ENCODE results near the gene RPL15. TPM values are rescaled to one million over a fixed set of nuclear protein-coding genes. Genes with fewer than 3 reads are reported as not detected.
"Not testable (repeated sequence)": the region's sequence is repeated elsewhere in the genome, so short reads cannot be mapped to it uniquely, and the experiment has no call there.

Gene RPL15
- total RNA-seq, 1 experiment from 2014 or later = 864 TPM

DNA sequence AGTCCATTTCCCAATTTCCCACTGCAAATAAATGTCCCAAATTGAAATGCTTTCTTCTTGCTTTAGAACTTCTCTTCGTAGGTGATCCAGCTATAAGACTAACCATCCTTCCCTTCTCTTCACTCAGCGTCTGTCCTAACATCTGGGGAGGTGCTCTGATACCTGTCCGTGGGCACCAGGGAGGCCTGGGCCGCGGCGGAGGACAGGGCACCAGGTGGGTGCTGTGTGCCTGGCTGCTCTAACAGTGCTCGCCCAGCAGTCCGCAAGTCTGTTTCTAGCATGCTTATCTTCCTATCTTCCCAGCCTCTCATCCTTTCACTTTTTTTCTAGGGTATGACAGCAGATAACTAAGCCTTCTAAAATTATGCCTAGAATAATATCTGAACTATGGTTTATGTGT, 37.4 kb upstream of the RPL15 start:
- H3K9me3 ChIP-seq (ENCODE audit: control insufficient read depth, insufficient read depth, low read depth, low read length) = no peaks in the 10 kb centered on the region
- no peaks in the 10 kb centered on the region for H3K36me3 ChIP-seq (ENCODE audit: control insufficient read depth, insufficient read depth, low read length)
- ATAC-seq (no peak), DNase-seq (ENCODE audit: low read depth, low spot score) (no peak)
- no peak overlapping the region for H3K4me3 ChIP-seq (ENCODE audit: low read depth in 2 of 2, low read length in 2 of 2)
- ChIA-PET POLR2A (no interaction called here), CTCF (no interaction called here)
- no peaks in the 10 kb centered on the region for H3K27me3 ChIP-seq (ENCODE audit: control insufficient read depth, insufficient read depth, low read length)
- no peak for TF ChIP-seq TCF7L2 (IDR thresholded peaks at IDR 0.05; ENCODE audit: low read depth, low read length)
- no peak for TF ChIP-seq POLR2AphosphoS5 (IDR thresholded peaks at IDR 0.05; ENCODE audit: low read depth, low read length)
- TF ChIP-seq, protein P1, sequence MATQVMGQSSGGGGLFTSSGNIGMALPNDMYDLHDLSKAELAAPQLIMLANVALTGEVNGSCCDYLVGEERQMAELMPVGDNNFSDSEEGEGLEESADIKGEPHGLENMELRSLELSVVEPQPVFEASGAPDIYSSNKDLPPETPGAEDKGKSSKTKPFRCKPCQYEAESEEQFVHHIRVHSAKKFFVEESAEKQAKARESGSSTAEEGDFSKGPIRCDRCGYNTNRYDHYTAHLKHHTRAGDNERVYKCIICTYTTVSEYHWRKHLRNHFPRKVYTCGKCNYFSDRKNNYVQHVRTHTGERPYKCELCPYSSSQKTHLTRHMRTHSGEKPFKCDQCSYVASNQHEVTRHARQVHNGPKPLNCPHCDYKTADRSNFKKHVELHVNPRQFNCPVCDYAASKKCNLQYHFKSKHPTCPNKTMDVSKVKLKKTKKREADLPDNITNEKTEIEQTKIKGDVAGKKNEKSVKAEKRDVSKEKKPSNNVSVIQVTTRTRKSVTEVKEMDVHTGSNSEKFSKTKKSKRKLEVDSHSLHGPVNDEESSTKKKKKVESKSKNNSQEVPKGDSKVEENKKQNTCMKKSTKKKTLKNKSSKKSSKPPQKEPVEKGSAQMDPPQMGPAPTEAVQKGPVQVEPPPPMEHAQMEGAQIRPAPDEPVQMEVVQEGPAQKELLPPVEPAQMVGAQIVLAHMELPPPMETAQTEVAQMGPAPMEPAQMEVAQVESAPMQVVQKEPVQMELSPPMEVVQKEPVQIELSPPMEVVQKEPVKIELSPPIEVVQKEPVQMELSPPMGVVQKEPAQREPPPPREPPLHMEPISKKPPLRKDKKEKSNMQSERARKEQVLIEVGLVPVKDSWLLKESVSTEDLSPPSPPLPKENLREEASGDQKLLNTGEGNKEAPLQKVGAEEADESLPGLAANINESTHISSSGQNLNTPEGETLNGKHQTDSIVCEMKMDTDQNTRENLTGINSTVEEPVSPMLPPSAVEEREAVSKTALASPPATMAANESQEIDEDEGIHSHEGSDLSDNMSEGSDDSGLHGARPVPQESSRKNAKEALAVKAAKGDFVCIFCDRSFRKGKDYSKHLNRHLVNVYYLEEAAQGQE (IDR thresholded peaks at IDR 0.05; ENCODE audit: insufficient read depth in 1 of 2, low read depth in 2 of 2, low read length in 1 of 2) = no peak
- TF ChIP-seq, protein P2, sequence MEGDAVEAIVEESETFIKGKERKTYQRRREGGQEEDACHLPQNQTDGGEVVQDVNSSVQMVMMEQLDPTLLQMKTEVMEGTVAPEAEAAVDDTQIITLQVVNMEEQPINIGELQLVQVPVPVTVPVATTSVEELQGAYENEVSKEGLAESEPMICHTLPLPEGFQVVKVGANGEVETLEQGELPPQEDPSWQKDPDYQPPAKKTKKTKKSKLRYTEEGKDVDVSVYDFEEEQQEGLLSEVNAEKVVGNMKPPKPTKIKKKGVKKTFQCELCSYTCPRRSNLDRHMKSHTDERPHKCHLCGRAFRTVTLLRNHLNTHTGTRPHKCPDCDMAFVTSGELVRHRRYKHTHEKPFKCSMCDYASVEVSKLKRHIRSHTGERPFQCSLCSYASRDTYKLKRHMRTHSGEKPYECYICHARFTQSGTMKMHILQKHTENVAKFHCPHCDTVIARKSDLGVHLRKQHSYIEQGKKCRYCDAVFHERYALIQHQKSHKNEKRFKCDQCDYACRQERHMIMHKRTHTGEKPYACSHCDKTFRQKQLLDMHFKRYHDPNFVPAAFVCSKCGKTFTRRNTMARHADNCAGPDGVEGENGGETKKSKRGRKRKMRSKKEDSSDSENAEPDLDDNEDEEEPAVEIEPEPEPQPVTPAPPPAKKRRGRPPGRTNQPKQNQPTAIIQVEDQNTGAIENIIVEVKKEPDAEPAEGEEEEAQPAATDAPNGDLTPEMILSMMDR (IDR thresholded peaks at IDR 0.05) = no peak
- TF ChIP-seq SIN3A (IDR thresholded peaks at IDR 0.05; ENCODE audit: borderline replicate concordance, insufficient read depth, low read depth, low read length) = no peak
- no TSS peak for BruUV-seq (replicated peaks)
- in situ Hi-C loops (cut with HindIII; ENCODE audit: low pct_unique_long_range_greater_than_20kb, low sequenced_read_pairs) = no loop called here
- H3K27ac ChIP-seq (ENCODE audit: low read length) = no peak overlapping the region
- 0 out of 2 replicates have a peak, but pooled peaks cover 6% of the 10 kb centered on the region for H3K4me1 ChIP-seq (ENCODE audit: control insufficient read depth, insufficient read depth, low read length)
- intact Hi-C loops (cut with micrococcal nuclease; ENCODE audit: unreplicated experiment) = no loop called here

DNA sequence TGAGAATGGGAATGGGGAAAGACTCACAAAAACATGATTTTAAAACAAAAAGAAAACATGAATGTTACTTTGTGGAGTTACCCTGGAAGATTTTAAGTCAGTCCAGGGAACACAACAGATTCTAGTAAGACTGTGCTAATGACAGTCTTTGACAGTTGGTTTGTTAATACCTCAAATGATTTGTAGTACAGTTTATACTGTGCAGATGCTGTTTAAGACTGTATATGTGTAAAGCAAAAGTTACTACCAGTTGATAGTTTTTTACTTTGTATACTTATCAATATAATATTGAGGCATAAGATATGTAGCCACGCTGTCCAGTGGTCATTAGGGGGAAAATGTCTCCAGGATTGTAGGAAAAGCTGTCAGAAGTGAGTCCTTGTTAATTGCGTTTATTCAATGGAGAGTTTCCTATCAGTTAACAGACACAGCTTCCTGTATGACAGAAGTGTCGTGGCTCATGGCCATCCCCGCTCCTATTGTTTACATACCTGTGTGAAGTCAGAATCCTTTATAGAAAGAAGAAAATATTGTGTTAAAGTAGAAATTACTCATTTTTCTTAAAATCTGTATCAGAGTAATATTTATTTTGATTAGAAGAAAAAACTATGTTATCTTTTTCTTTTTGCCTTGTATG, 36.1 kb upstream of the RPL15 start:
- in situ Hi-C loops (cut with HindIII; ENCODE audit: low pct_unique_long_range_greater_than_20kb, low sequenced_read_pairs) (no loop called here), intact Hi-C loops (cut with micrococcal nuclease; ENCODE audit: unreplicated experiment) (no loop called here)
- DNase-seq (ENCODE audit: low read depth, low spot score) (no peak), ATAC-seq (no peak)
- TF ChIP-seq SIN3A (IDR thresholded peaks at IDR 0.05; ENCODE audit: borderline replicate concordance, insufficient read depth, low read depth, low read length) (no peak), POLR2AphosphoS5 (IDR thresholded peaks at IDR 0.05; ENCODE audit: low read depth, low read length) (no peak), TCF7L2 (IDR thresholded peaks at IDR 0.05; ENCODE audit: low read depth, low read length) (no peak)
- TF ChIP-seq, protein P1 (IDR thresholded peaks at IDR 0.05; ENCODE audit: insufficient read depth in 1 of 2, low read depth in 2 of 2, low read length in 1 of 2) = no peak
- Histone ChIP-seq H3K27ac (ENCODE audit: low read length) (no peak overlapping the region), H3K36me3 (ENCODE audit: control insufficient read depth, insufficient read depth, low read length) (no peaks in the 10 kb centered on the region), H3K4me3 (ENCODE audit: low read depth in 2 of 2, low read length in 2 of 2) (no peak overlapping the region), H3K27me3 (ENCODE audit: control insufficient read depth, insufficient read depth, low read length) (no peaks in the 10 kb centered on the region), H3K4me1 (ENCODE audit: control insufficient read depth, insufficient read depth, low read length) (0 out of 2 replicates have a peak, but pooled peaks cover 4% of the 10 kb centered on the region), H3K9me3 (ENCODE audit: control insufficient read depth, insufficient read depth, low read depth, low read length) (no peaks in the 10 kb centered on the region)
- BruUV-seq (replicated peaks) = no TSS peak
- CTCF ChIA-PET = no interaction called here
- POLR2A ChIA-PET = no interaction called here

DNA sequence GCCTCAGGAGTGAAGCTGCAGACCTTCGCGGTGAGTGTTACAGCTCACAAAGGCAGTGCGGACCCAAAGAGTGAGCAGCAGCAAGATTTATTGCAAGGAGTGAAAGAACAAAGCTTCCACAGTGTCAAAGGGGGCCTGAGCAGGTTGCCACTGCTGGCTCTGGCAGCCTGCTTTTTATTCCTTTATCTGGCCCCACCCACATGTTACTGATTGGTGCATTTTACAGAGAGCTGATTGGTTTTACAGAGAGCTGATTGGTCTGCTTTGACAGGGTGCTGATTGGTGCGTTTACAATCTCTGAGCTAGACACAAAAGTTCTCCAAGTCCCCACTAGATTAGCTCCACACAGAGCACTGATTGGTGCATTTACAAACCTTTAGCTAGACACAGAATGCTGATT, 34.9 kb upstream of the RPL15 start:
- in situ Hi-C loops (cut with HindIII; ENCODE audit: low pct_unique_long_range_greater_than_20kb, low sequenced_read_pairs); BruUV-seq (replicated peaks); DNase-seq (ENCODE audit: low read depth, low spot score); H3K4me1 ChIP-seq (ENCODE audit: control insufficient read depth, insufficient read depth, low read length); POLR2A ChIA-PET; intact Hi-C loops (cut with micrococcal nuclease; ENCODE audit: unreplicated experiment); H3K27ac ChIP-seq (ENCODE audit: low read length); H3K9me3 ChIP-seq (ENCODE audit: control insufficient read depth, insufficient read depth, low read depth, low read length); H3K36me3 ChIP-seq (ENCODE audit: control insufficient read depth, insufficient read depth, low read length); H3K4me3 ChIP-seq (ENCODE audit: low read depth in 2 of 2, low read length in 2 of 2); ATAC-seq; H3K27me3 ChIP-seq (ENCODE audit: control insufficient read depth, insufficient read depth, low read length); CTCF ChIA-PET: not testable (repeated sequence)

Measured in Panc1 (cell line).